Trophoblast cell (in vitro differentiated cells and primary cell): ENCODE results near the gene OBSCN.

ENCODE experiments used
- DNase-seq, 2 donors: peaks; one replicate each; pipeline ENCODE4 v3.0.0-alpha.2; 2016
- H2AFZ ChIP-seq: 2 replicates; pipeline ENCODE4 v1.6.1; 2013; ENCODE audit warnings: low read length, moderate library complexity, mild to moderate bottlenecking; ENCODE audit not compliant: insufficient read depth, poor library complexity
- H2AK5ac ChIP-seq: 2 replicates; pipeline ENCODE4 v1.6.1; 2013; ENCODE audit warnings: mild to moderate bottlenecking, low read length
- H2BK120ac ChIP-seq: 2 replicates; pipeline ENCODE4 v1.6.1; 2013; ENCODE audit warnings: low read length, mild to moderate bottlenecking, moderate library complexity; ENCODE audit not compliant: insufficient read depth, poor library complexity
- H2BK12ac ChIP-seq: 2 replicates; pipeline ENCODE4 v1.6.1; 2013; ENCODE audit warnings: mild to moderate bottlenecking, low read length, moderate library complexity
- H2BK5ac ChIP-seq: 2 replicates; pipeline ENCODE4 v1.6.1; 2013; ENCODE audit warnings: low read length, low read depth, moderate library complexity, mild to moderate bottlenecking; ENCODE audit not compliant: poor library complexity
- H3K14ac ChIP-seq: 2 replicates; pipeline ENCODE4 v1.6.1; 2013; ENCODE audit warnings: mild to moderate bottlenecking, low read length
- H3K18ac ChIP-seq: 2 replicates; pipeline ENCODE4 v1.6.1; 2013; ENCODE audit warnings: mild to moderate bottlenecking, low read length
- H3K23ac ChIP-seq: 2 replicates; pipeline ENCODE4 v1.6.1; 2013; ENCODE audit warnings: low read length
- H3K27ac ChIP-seq: 2 replicates; pipeline ENCODE4 v1.5.1; 2013; ENCODE audit warnings: low read depth, mild to moderate bottlenecking, inconsistent platforms, low read length, moderate library complexity
- H3K27me3 ChIP-seq: 2 replicates; pipeline ENCODE4 v1.6.1; 2013; ENCODE audit warnings: inconsistent platforms, mild to moderate bottlenecking, low read length, moderate library complexity; ENCODE audit not compliant: insufficient read depth
- H3K36me3 ChIP-seq, 2 experiments: 1 replicate in 1 of 2; 2 replicates in 1 of 2; pipeline ENCODE4 v1.6.1; 2013; ENCODE audit warnings: low read length in 2 of 2, mild to moderate bottlenecking in 2 of 2, moderate library complexity in 1 of 2; ENCODE audit not compliant: insufficient read depth in 2 of 2, control insufficient read depth in 1 of 2
- H3K4ac ChIP-seq: 2 replicates; pipeline ENCODE4 v1.6.1; 2013; ENCODE audit warnings: low read depth, mild to moderate bottlenecking, low read length, moderate library complexity
- H3K4me1 ChIP-seq, 2 experiments: 1 replicate in 1 of 2; 2 replicates in 1 of 2; pipeline ENCODE4 v1.6.1; 2013; ENCODE audit warnings: low read length in 2 of 2, mild to moderate bottlenecking in 2 of 2, moderate library complexity in 1 of 2; ENCODE audit not compliant: insufficient read depth in 2 of 2, control insufficient read depth in 1 of 2
- H3K4me2 ChIP-seq: 2 replicates; pipeline ENCODE4 v1.6.1; 2013; ENCODE audit warnings: inconsistent platforms, mild to moderate bottlenecking, low read length, moderate library complexity
- H3K4me3 ChIP-seq: 2 replicates; pipeline ENCODE4 v1.5.1; 2013; ENCODE audit warnings: mild to moderate bottlenecking, low read depth, low read length, inconsistent platforms
- H3K79me1 ChIP-seq: one replicate; pipeline ENCODE4 v1.6.1; 2013; ENCODE audit warnings: low read length
- H3K79me2 ChIP-seq: 2 replicates; pipeline ENCODE4 v1.6.1; 2013; ENCODE audit warnings: low read length, mild to moderate bottlenecking; ENCODE audit not compliant: control insufficient read depth, insufficient read depth, poor library complexity
- H3K9ac ChIP-seq: 2 replicates; pipeline ENCODE4 v1.6.1; 2013; ENCODE audit warnings: mild to moderate bottlenecking, low read length
- H3K9me3 ChIP-seq: 2 replicates; pipeline ENCODE4 v1.6.1; 2013; ENCODE audit warnings: low read depth, mild to moderate bottlenecking, control low read depth, inconsistent platforms, low read length; ENCODE audit not compliant: insufficient read depth
- H4K12ac ChIP-seq: 2 replicates; pipeline ENCODE4 v1.6.1; 2013; ENCODE audit warnings: low read depth, mild to moderate bottlenecking, low read length, moderate library complexity
- H4K8ac ChIP-seq: 2 replicates; pipeline ENCODE4 v1.6.1; 2013; ENCODE audit warnings: low read depth, mild to moderate bottlenecking, low read length, moderate library complexity
- H4K91ac ChIP-seq: one replicate; pipeline ENCODE4 v1.6.1; 2013; ENCODE audit warnings: low read depth, mild to moderate bottlenecking, low read length, moderate library complexity
- WGBS: extraction: QIAGEN DNeasy Blood & Tissue Kit; methylation state at CpG from one replicate; pipeline ENCODE4 v1.1.7; 2013; ENCODE audit warnings: missing lambda C conversion rate; ENCODE audit not compliant: insufficient read length, insufficient coverage; ENCODE audit errors: extremely low coverage; 5-methylcytosine and 5-hydroxymethylcytosine counted together

OBSCN gene

DNA sequence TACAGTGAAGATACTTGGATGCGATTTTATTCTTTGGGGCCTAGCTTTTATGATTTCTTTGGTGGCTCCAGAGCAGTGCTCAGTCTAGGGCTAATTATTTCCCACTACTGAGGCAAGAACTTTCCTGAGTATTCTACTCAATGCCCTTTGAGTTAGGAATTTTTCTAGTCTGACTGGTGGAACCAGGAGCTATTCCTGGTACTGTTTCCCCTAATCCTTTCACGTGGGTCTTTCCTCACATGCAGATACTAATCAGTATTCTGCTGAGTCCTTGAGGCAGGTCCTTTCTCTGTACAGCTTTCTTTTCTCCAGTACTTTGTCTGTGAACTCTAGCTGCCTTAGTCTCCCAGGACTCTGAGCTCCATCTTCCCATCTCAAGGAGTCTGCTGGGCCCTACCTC lies 122.0 kb downstream of the OBSCN start:
- H3K14ac ChIP-seq, result no peak overlapping the region
- no CpG with 5 or more reads among the region's 2 CpGs for WGBS

DNA sequence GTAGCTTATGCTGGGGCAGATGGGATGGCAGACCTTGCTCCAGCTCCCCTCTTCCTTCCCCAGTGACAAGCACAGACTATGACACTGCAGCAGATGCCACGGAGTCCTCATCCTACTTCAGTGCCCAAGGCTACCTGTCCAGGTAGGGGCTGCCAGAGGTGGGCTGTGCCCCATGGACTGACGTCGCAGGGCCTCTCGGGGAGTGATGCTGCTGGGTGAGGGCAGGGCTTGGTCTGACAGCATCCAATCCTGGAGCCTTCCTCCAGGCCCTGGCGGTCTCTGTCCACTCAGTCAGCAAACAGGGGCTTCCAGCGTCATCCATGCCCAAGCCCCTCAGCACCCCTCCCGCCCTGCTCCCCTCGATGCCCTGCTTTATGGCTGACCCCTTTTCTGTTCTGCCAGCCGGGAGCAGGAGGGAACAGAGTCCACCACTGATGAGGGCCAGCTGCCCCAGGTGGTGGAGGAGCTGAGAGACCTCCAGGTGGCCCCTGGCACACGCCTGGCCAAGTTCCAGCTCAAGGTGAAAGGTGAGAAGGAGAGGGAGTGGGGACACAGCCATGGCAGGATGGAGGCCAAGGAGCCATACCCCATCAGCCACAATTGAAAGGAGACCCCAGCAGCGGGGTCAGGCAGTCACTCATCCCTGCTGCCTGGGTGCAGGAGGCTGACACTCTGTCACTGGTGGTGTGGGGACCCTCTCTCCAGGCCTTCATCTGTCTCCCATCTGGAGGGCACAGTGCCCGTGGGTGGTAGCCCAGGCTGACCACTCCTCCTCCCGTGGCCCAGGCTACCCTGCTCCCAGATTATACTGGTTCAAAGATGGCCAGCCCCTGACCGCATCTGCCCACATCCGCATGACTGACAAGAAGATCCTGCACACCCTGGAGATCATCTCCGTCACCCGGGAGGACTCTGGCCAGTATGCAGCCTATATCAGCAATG lies 125.2 kb downstream of the OBSCN start:
- H2AK5ac ChIP-seq, result no peak overlapping the region
- H3K9me3 ChIP-seq, result peaks cover 1% of the 10 kb centered on the region
- H3K4me2 ChIP-seq, result no peak overlapping the region
- H3K36me3 ChIP-seq, result peaks cover 0 to 4% of the 10 kb centered on the region in 2 experiments
- H2BK120ac ChIP-seq, result no peak overlapping the region
- no peaks in the 10 kb centered on the region for H3K27me3 ChIP-seq
- peaks cover 2% of the 10 kb centered on the region for H3K79me2 ChIP-seq
- H3K18ac ChIP-seq, result no peak overlapping the region
- no peak overlapping the region for H3K4me3 ChIP-seq
- DNase-seq, result no peak
- H3K23ac ChIP-seq, result no peak overlapping the region
- H3K4ac ChIP-seq, result no peak overlapping the region
- H3K14ac ChIP-seq, result no peak overlapping the region
- H3K27ac ChIP-seq, result no peak overlapping the region
- no peak overlapping the region for H2BK5ac ChIP-seq
- no peak overlapping the region for H3K9ac ChIP-seq
- no peak overlapping the region for H2AFZ ChIP-seq
- H4K91ac ChIP-seq, result no peak overlapping the region
- no peak overlapping the region for H4K8ac ChIP-seq
- H3K4me1 ChIP-seq, result peaks cover 3% of the 10 kb centered on the region in 2 experiments
- no peak overlapping the region for H4K12ac ChIP-seq
- H3K79me1 ChIP-seq, result no peaks in the 10 kb centered on the region
- H2BK12ac ChIP-seq, result no peak overlapping the region
- no CpG with 5 or more reads among the region's 17 CpGs for WGBS

More for the DNA sequence above, 122.0 kb downstream of the OBSCN start:
- no peak overlapping the region for H2BK5ac ChIP-seq
- H3K79me1 ChIP-seq, result no peaks in the 10 kb centered on the region
- no peak overlapping the region for H3K4me3 ChIP-seq
- peak overlapping the region; percentile 36 for H3K27ac ChIP-seq
- no peak overlapping the region for H2AFZ ChIP-seq
- H3K4me1 ChIP-seq, result peaks cover 3% of the 10 kb centered on the region in 2 experiments
- no peak overlapping the region for H3K23ac ChIP-seq
- H3K9me3 ChIP-seq, result peaks cover 1% of the 10 kb centered on the region
- H4K8ac ChIP-seq, result no peak overlapping the region
- H3K18ac ChIP-seq, result no peak overlapping the region
- no peak overlapping the region for H2BK12ac ChIP-seq
- peak in 1 of 2 donors; percentile 34 for DNase-seq
- peak overlapping the region; percentile 29 for H3K4me2 ChIP-seq
- no peak overlapping the region for H3K9ac ChIP-seq
- H2AK5ac ChIP-seq, result no peak overlapping the region
- no peak overlapping the region for H2BK120ac ChIP-seq
- H3K27me3 ChIP-seq, result no peaks in the 10 kb centered on the region
- H3K4ac ChIP-seq, result no peak overlapping the region
- no peak overlapping the region for H4K91ac ChIP-seq
- peaks cover 2% of the 10 kb centered on the region for H3K79me2 ChIP-seq
- H3K36me3 ChIP-seq, result peaks cover 0 to 4% of the 10 kb centered on the region in 2 experiments
- no peak overlapping the region for H4K12ac ChIP-seq

DNA sequence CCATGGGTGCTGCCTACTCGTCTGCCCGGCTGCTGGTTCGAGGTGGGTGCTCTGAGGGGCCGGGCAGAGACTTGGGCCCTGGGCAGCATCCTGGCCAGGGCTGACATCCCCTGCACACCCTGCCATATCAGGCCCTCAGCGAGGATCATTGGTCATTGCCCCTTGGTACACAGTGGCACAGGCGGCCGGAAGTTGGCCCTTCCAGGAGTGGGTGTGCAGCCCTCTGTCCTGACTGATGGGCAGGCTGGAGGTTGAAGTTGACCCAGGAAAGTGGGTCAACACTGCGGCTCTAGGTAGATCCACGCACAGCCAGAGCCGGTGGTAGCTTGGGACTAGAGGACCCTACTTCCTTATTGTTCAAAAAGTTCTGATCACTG lies 125.9 kb downstream of the OBSCN start:
- no peak overlapping the region for H2AK5ac ChIP-seq

DNA sequence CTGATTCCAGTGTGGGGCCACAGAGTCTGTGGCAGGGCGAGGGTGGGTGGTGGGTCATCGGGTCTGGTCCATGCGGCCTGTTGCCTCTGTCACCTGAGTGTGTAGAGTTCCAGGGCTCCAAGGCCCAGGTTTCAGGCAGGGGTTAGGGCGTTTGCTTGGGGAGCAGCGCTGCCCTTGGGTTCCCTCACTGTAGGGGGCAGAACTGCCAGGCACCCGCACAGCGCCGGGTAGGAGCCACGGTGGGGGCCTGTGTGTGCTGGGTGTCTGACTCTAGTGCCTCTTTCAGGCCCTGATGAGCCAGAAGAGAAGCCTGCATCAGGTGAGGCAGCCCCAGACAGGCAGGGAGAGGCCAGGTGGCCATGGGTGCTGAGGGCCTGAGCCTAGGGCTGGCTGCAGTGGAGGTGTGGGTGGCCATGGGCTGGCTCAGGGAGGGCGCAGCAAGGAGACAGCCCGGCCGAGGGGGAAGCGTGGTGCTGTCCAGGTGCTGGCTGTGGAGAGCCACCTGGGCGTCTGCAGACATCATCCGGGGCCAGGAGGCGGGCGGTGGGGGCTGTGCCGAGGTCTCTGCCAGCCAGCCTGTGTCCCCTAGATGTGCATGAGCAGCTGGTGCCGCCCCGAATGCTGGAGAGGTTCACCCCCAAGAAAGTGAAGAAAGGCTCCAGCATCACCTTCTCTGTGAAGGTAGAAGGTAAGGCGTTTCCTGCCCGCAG lies 126.5 kb downstream of the OBSCN start:
- Histone ChIP-seq H3K23ac (no peak overlapping the region), H4K91ac (no peak overlapping the region), H3K9me3 (peaks cover 1% of the 10 kb centered on the region), H3K79me1 (no peaks in the 10 kb centered on the region), H3K36me3 (peaks cover 6% of the 10 kb centered on the region in 2 experiments), H3K18ac (no peak overlapping the region), H3K4me2 (no peak overlapping the region), H2BK120ac (no peak overlapping the region), H3K4me3 (no peak overlapping the region), H4K12ac (no peak overlapping the region), H2AK5ac (no peak overlapping the region), H3K9ac (no peak overlapping the region), H3K14ac (no peak overlapping the region), H3K27ac (no peak overlapping the region), H2BK12ac (no peak overlapping the region), H3K4me1 (peaks cover 3% of the 10 kb centered on the region in 2 experiments), H2AFZ (no peak overlapping the region), H2BK5ac (no peak overlapping the region), H3K27me3 (no peaks in the 10 kb centered on the region), H3K4ac (no peak overlapping the region), H3K79me2 (peaks cover 2% of the 10 kb centered on the region), H4K8ac (no peak overlapping the region)
- no CpG with 5 or more reads among the region's 22 CpGs for WGBS
- no peak for DNase-seq

More for the DNA sequence above, 125.9 kb downstream of the OBSCN start:
- Histone ChIP-seq H3K79me2 (peaks cover 2% of the 10 kb centered on the region), H3K4ac (no peak overlapping the region), H3K79me1 (no peaks in the 10 kb centered on the region), H3K27ac (no peak overlapping the region), H3K23ac (no peak overlapping the region), H2BK5ac (no peak overlapping the region), H2AFZ (no peak overlapping the region), H3K14ac (no peak overlapping the region), H3K9ac (no peak overlapping the region), H4K8ac (no peak overlapping the region), H3K36me3 (peaks cover under 1 to 4% of the 10 kb centered on the region in 2 experiments), H3K4me3 (no peak overlapping the region), H3K9me3 (peaks cover 1% of the 10 kb centered on the region), H3K4me2 (no peak overlapping the region), H3K4me1 (peaks cover 3% of the 10 kb centered on the region in 2 experiments), H3K27me3 (no peaks in the 10 kb centered on the region), H2BK12ac (no peak overlapping the region), H4K12ac (no peak overlapping the region), H2BK120ac (no peak overlapping the region), H3K18ac (no peak overlapping the region), H4K91ac (no peak overlapping the region)
- no peak for DNase-seq
- WGBS, result no CpG with 5 or more reads among the region's 10 CpGs
